Endothelial cell of umbilical vein (primary cell): ENCODE measurements around the gene SYT8. TPM values are rescaled to one million over a fixed set of nuclear protein-coding genes. Genes with fewer than 3 reads are reported as not detected.

Experiments
- BruUV-seq: library from RNA; stranded (reverse); fragments of 400-500 nt; replicated peaks from 2 replicates; lab custom pipeline; 2021; lab: Mats Ljungman, UMichigan
- CTCF ChIA-PET: fragments of 300-600, 350-600 bp; sonication (Branson Sonifier 250); formaldehyde crosslinking; loops from one replicate; lab custom pipeline; 2021; ENCODE audit warnings: antibody characterized with exemption, inconsistent platforms; lab: Charles Lee
- POLR2A ChIA-PET: fragments of 300-600, 350-600 bp; sonication (Branson Sonifier 250); formaldehyde crosslinking; loops from one replicate; lab custom pipeline; 2021; ENCODE audit warnings: antibody characterized with exemption, inconsistent platforms; lab: Charles Lee
- DNase-seq: peaks from one replicate; pipeline ENCODE4 v3.0.0-alpha.2; 2011; ENCODE audit warnings: low read depth, low spot score
- FAIRE-seq: peaks from 2 replicates; lab custom pipeline; 2011; peaks lifted over from hg19 to GRCh38; lab: Jason Lieb, UNC
- H2AFZ ChIP-seq: 2 replicates; pipeline ENCODE4 v1.6.0; 2012; ENCODE audit warnings: low read depth, low read length, control low read depth, inconsistent platforms
- H3K27ac ChIP-seq: 2 replicates; pipeline ENCODE4 v1.5.1; 2011; ENCODE audit warnings: low read depth, mild to moderate bottlenecking, control low read depth, low read length, moderate library complexity; ENCODE audit not compliant: insufficient read depth
- H3K27me3 ChIP-seq, 2 experiments: 2 replicates each; pipeline versions ENCODE4 v1.6.0 to v1.6.1; 2011; ENCODE audit warnings: low read length in 2 of 2, mixed read lengths in 1 of 2; ENCODE audit not compliant: control insufficient read depth in 2 of 2, insufficient read depth in 2 of 2
- H3K36me3 ChIP-seq, 2 experiments: 2 replicates in 1 of 2; 3 replicates in 1 of 2; pipeline ENCODE4 v1.5.1; 2011; ENCODE audit warnings: low read length in 2 of 2, mild to moderate bottlenecking in 1 of 2, moderate library complexity in 1 of 2; ENCODE audit not compliant: control insufficient read depth in 2 of 2, insufficient read depth in 2 of 2; ENCODE audit errors: extremely low read depth in 1 of 2
- H3K4me1 ChIP-seq: 3 replicates; pipeline ENCODE4 v1.5.1; 2011; ENCODE audit warnings: mild to moderate bottlenecking, low read length; ENCODE audit not compliant: control insufficient read depth, insufficient read depth; ENCODE audit errors: extremely low read depth
- H3K4me2 ChIP-seq: 2 replicates; pipeline ENCODE4 v1.6.1; 2011; ENCODE audit warnings: low read length, control low read depth, mixed read lengths; ENCODE audit not compliant: insufficient read depth
- H3K4me3 ChIP-seq, 3 experiments: fragments of 200-600 bp in 1 of 3; sonication (generic), shearing (Covaris generic) in 1 of 3; replicated peaks in 1 of 3; 2 replicates each; pipeline ENCODE4 v1.5.1; 2011 to 2016; ENCODE audit warnings: control low read depth in 3 of 3, low read length in 3 of 3, mild to moderate bottlenecking in 2 of 3, inconsistent platforms in 1 of 3, low read depth in 1 of 3, moderate library complexity in 1 of 3; ENCODE audit not compliant: insufficient read depth in 1 of 3
- H3K79me2 ChIP-seq: 2 replicates; pipeline ENCODE4 v1.6.0; 2012; ENCODE audit warnings: low read length, inconsistent platforms; ENCODE audit not compliant: control insufficient read depth, insufficient read depth
- H3K9ac ChIP-seq: replicated peaks from 2 replicates; pipeline ENCODE3; 2011; ENCODE audit warnings: low read length, control low read depth; ENCODE audit not compliant: insufficient read depth; ENCODE audit errors: extremely low read depth
- H3K9me1 ChIP-seq: replicated peaks from 3 replicates; pipeline ENCODE4 v1.6.0; 2011; ENCODE audit warnings: mild to moderate bottlenecking, low read length; ENCODE audit not compliant: control insufficient read depth, insufficient read depth; ENCODE audit errors: extremely low read depth
- H3K9me3 ChIP-seq: replicated peaks from 2 replicates; pipeline ENCODE4 v1.5.1; 2012; ENCODE audit warnings: low read length, inconsistent platforms; ENCODE audit not compliant: control insufficient read depth, insufficient read depth
- H4K20me1 ChIP-seq: replicated peaks from 2 replicates; pipeline ENCODE3; 2011; ENCODE audit warnings: mild to moderate bottlenecking, low read length; ENCODE audit not compliant: control insufficient read depth, insufficient read depth; ENCODE audit errors: extremely low read depth
- CTCF ChIP-seq, 2 donors: IDR thresholded peaks; 1 replicate in 1 of 2; 2 replicates in 1 of 2; pipeline ENCODE4 v1.5.1; 2011; ENCODE audit warnings: low read length in 2 of 2, mild to moderate bottlenecking in 2 of 2, moderate library complexity in 2 of 2, control low read depth in 1 of 2, inconsistent platforms in 1 of 2, low read depth in 1 of 2; ENCODE audit not compliant: insufficient read depth in 1 of 2; ENCODE audit errors: extremely low read depth in 1 of 2
- EZH2 ChIP-seq: IDR thresholded peaks from 2 replicates; pipeline ENCODE4 v1.6.1; 2012; ENCODE audit warnings: borderline replicate concordance, low read depth, mild to moderate bottlenecking, moderate library complexity, low read length, inconsistent platforms; ENCODE audit not compliant: severe bottlenecking
- FOS ChIP-seq: IDR thresholded peaks from 2 replicates; pipeline ENCODE4 v1.6.1; 2011; ENCODE audit warnings: mild to moderate bottlenecking, low read length, moderate library complexity, borderline replicate concordance; ENCODE audit not compliant: insufficient read depth
- GATA2 ChIP-seq: IDR thresholded peaks from 2 replicates; pipeline ENCODE4 v1.7.0; 2011; ENCODE audit warnings: low read depth, mild to moderate bottlenecking, moderate library complexity, mixed read lengths, low read length; ENCODE audit not compliant: insufficient read length, insufficient read depth
- JUN ChIP-seq: IDR thresholded peaks from 2 replicates; pipeline ENCODE4 v1.6.1; 2011; ENCODE audit warnings: borderline replicate concordance, low read depth; ENCODE audit not compliant: insufficient read length, insufficient read depth
- MAX ChIP-seq: IDR thresholded peaks from 2 replicates; pipeline ENCODE4 v1.6.1; 2011; ENCODE audit not compliant: insufficient read depth, insufficient read length
- MYC ChIP-seq: IDR thresholded peaks from one replicate; pipeline ENCODE4 v1.6.1; 2011; ENCODE audit warnings: mild to moderate bottlenecking, low read depth, low read length
- POLR2A ChIP-seq: IDR thresholded peaks from 2 replicates; pipeline ENCODE4 v1.6.1; 2012; ENCODE audit warnings: low read depth, mild to moderate bottlenecking, control low read depth, low read length
- POLR2AphosphoS5 ChIP-seq: IDR thresholded peaks from 2 replicates; pipeline ENCODE4 v1.6.1; 2012; ENCODE audit warnings: low read depth, mild to moderate bottlenecking, control low read depth, low read length, moderate library complexity; ENCODE audit not compliant: insufficient read depth
- dilution Hi-C: fragments of 300-500 bp; cut with MboI; formaldehyde crosslinking; loops from one replicate; pipeline ENCODE4 v1.15.0; 2019; ENCODE audit warnings: low sequenced_read_pairs; ENCODE audit not compliant: extremely low pct_ligation_motif_present
- intact Hi-C: fragments of 100-400 bp; cut with micrococcal nuclease; formaldehyde crosslinking; loops from one replicate; pipeline ENCODE4 v1.10.0; 2022
- polyA plus RNA-seq, 4 experiments: library from polyadenylated mRNA; depleted of rRNA in 3 of 4; stranded (reverse) in 3 of 4; unstranded in 1 of 4; fragments of >200 nt; gene quantifications; 2 replicates each; pipeline versions ENCODE4 v1.2.1 to v1.2.3, GENCODE V29; 2011 to 2012; ENCODE audit warnings: missing spikeins in 1 of 4
- total RNA-seq: library from RNA; stranded (reverse); gene quantifications from 2 replicates; pipeline ENCODE4 v1.2.3, GENCODE V29; 2021

The SYT8 gene
- total and polyA plus RNA-seq, 2 donors (not counting 3 experiments of a cell fraction or from before 2014, with no cell fraction given) = not detected

- Histone ChIP-seq H3K4me3 (no peak overlapping the region), H3K9me3 (no peaks in the 10 kb centered on the region), H3K36me3 (no peaks in the 10 kb centered on the region), H4K20me1 (no peaks in the 10 kb centered on the region), H3K4me1 (no peaks in the 10 kb centered on the region), H3K79me2 (no peaks in the 10 kb centered on the region), H3K9me1 (no peaks in the 10 kb centered on the region), H3K9ac (no peak overlapping the region), H2AFZ (no peak overlapping the region), H3K27me3 (no peaks in the 10 kb centered on the region), H3K27ac (no peak overlapping the region), H3K4me2 (no peak overlapping the region)
- intact Hi-C loops = no loop called here
- CTCF ChIA-PET = interaction anchor here (1.0 to 1.9 kb wide), 5 partner anchors 43 to 312 kb away, joined by 4 to 20 read pairs (median 7); no protein-coding TSS in a partner anchor
- dilution Hi-C loops = no loop called here
- no TSS peak for BruUV-seq
- TF ChIP-seq MYC (no peak), CTCF (IDR thresholded peaks at IDR 0.05; ENCODE audit: extremely low read depth in 1 of 2, insufficient read depth in 1 of 2, low read depth in 1 of 2, low read length in 2 of 2) (no peak), POLR2AphosphoS5 (no peak), MAX (no peak), JUN (no peak), POLR2A (no peak), GATA2 (no peak), FOS (no peak), EZH2 (no peak)
- FAIRE-seq (no peak), DNase-seq (no peak)
- POLR2A ChIA-PET = no interaction called here
Observed at GRCh38 chr11:1839204-1839923, 4.6 kb downstream of the SYT8 start.
